BJ (cell line): ENCODE data around the gene ZBTB43. TPM values are rescaled to one million over a fixed set of nuclear protein-coding genes. Genes with fewer than 3 reads are reported as not detected.
"Not testable (repeated sequence)": the region's sequence is repeated elsewhere in the genome, so short reads cannot be mapped to it uniquely, and the experiment has no call there.

Experiments
- CTCF ChIA-PET: fragments of 350-600 bp; formaldehyde crosslinking; extraction: SDS; loops from one replicate; lab custom pipeline; 2021; ENCODE audit warnings: antibody characterized with exemption, inconsistent platforms; lab: Yijun Ruan, JAX
- POLR2A ChIA-PET: fragments of 300-600 bp; sonication (Branson Sonifier 250); formaldehyde crosslinking; extraction: SDS; loops from one replicate; lab custom pipeline; 2021; ENCODE audit warnings: antibody characterized with exemption; lab: Charles Lee
- DNase-seq: peaks from one replicate; pipeline ENCODE4 v3.0.0-alpha.2; 2011; ENCODE audit warnings: low read depth
- H3K27me3 ChIP-seq: 2 replicates; pipeline ENCODE4 v1.6.0; 2011; ENCODE audit warnings: low read length; ENCODE audit not compliant: control insufficient read depth, insufficient read depth
- H3K36me3 ChIP-seq: 2 replicates; pipeline ENCODE4 v1.5.1; 2011; ENCODE audit warnings: low read length; ENCODE audit not compliant: control insufficient read depth, insufficient read depth
- H3K4me3 ChIP-seq: 2 replicates; pipeline ENCODE4 v1.5.1; 2011; ENCODE audit warnings: low read depth, mild to moderate bottlenecking, control low read depth, low read length
- CTCF ChIP-seq: IDR thresholded peaks from 2 replicates; pipeline ENCODE4 v1.5.1; 2011; ENCODE audit warnings: low read depth, mild to moderate bottlenecking, control low read depth, inconsistent platforms, low read length, moderate library complexity; ENCODE audit not compliant: insufficient read depth
- polyA plus RNA-seq: library from polyadenylated mRNA; depleted of rRNA; stranded (reverse); fragments of >200 nt; gene quantifications from 2 replicates; pipeline ENCODE4 v1.2.3, GENCODE V29; 2011

The ZBTB43 gene
- polyA plus RNA-seq, 1 experiment: 4.6 TPM

GRCh38 chr9:126777733-126778132 lies 27.1 kb upstream of the ZBTB43 start:
- ChIA-PET CTCF (interaction anchor here (0.7 to 10.2 kb wide), 2 partner anchors 8 to 71 kb away, joined by 5 to 252 read pairs; no protein-coding TSS in a partner anchor), POLR2A (no interaction called here)
- Histone ChIP-seq H3K27me3 (peaks cover 4% of the 10 kb centered on the region), H3K4me3 (no peak overlapping the region), H3K36me3 (no peaks in the 10 kb centered on the region)
- no peak for TF ChIP-seq CTCF
- DNase-seq: no peak

GRCh38 chr9:126778141-126778540 lies 26.7 kb upstream of the ZBTB43 start:
- ChIA-PET CTCF (interaction anchor here (0.7 to 10.2 kb wide), 2 partner anchors 9 to 72 kb away, joined by 5 to 252 read pairs; no protein-coding TSS in a partner anchor), POLR2A (no interaction called here)
- H3K4me3 ChIP-seq: no peak overlapping the region
- TF ChIP-seq CTCF: no peak
- no peak for DNase-seq
- no peaks in the 10 kb centered on the region for H3K36me3 ChIP-seq
- peaks cover 5% of the 10 kb centered on the region for H3K27me3 ChIP-seq

GRCh38 chr9:126778696-126779095 lies 26.1 kb upstream of the ZBTB43 start:
- POLR2A ChIA-PET, H3K36me3 ChIP-seq, H3K27me3 ChIP-seq, H3K4me3 ChIP-seq, DNase-seq: not testable (repeated sequence)
- CTCF ChIA-PET: interaction anchor here (0.7 to 10.2 kb wide), 2 partner anchors 9 to 72 kb away, joined by 5 to 252 read pairs; no protein-coding TSS in a partner anchor

GRCh38 chr9:126781186-126782052 lies 23.4 kb upstream of the ZBTB43 start:
- CTCF ChIA-PET: interaction anchor here (0.7 to 10.2 kb wide), 26 partner anchors 9 to 284 kb away, joined by 3 to 252 read pairs (median 4); partner anchors contain the start of gene ZBTB43
- Histone ChIP-seq H3K27me3 (peaks cover 9% of the 10 kb centered on the region; the same call in 1 of the 2 replicates), H3K36me3 (no peaks in the 10 kb centered on the region), H3K4me3 (no peak overlapping the region)
- no peak for DNase-seq
- POLR2A ChIA-PET: no interaction called here
- peak; percentile 91 for TF ChIP-seq CTCF

- DNase-seq: no peak
- no peak overlapping the region for H3K4me3 ChIP-seq
- ChIA-PET CTCF (interaction anchor here (0.8 to 10.2 kb wide), 24 partner anchors 8 to 285 kb away, joined by 3 to 252 read pairs (median 4); partner anchors contain the start of gene ZBTB43), POLR2A (no interaction called here)
- no peak for TF ChIP-seq CTCF
- peaks cover 9% of the 10 kb centered on the region; the same call in 1 of the 2 replicates for H3K27me3 ChIP-seq
- H3K36me3 ChIP-seq: no peaks in the 10 kb centered on the region
Measured at GRCh38 chr9:126782053-126782388, 22.8 kb upstream of the ZBTB43 start.
